Measurements from ENCODE around the gene TEN1. TPM values are rescaled to one million over a fixed set of nuclear protein-coding genes. Genes with fewer than 3 reads are reported as not detected.
"Not testable (repeated sequence)": the region's sequence is repeated elsewhere in the genome, so short reads cannot be mapped to it uniquely, and the experiment has no call there.

TEN1 gene
- total and polyA plus RNA-seq, 8 donors: 19.3 to 32.2 (median 27.5) TPM

- DNase-seq: no peak
- intact Hi-C loops (cut with DNase I): no loop called here
- TF ChIP-seq, protein P1, sequence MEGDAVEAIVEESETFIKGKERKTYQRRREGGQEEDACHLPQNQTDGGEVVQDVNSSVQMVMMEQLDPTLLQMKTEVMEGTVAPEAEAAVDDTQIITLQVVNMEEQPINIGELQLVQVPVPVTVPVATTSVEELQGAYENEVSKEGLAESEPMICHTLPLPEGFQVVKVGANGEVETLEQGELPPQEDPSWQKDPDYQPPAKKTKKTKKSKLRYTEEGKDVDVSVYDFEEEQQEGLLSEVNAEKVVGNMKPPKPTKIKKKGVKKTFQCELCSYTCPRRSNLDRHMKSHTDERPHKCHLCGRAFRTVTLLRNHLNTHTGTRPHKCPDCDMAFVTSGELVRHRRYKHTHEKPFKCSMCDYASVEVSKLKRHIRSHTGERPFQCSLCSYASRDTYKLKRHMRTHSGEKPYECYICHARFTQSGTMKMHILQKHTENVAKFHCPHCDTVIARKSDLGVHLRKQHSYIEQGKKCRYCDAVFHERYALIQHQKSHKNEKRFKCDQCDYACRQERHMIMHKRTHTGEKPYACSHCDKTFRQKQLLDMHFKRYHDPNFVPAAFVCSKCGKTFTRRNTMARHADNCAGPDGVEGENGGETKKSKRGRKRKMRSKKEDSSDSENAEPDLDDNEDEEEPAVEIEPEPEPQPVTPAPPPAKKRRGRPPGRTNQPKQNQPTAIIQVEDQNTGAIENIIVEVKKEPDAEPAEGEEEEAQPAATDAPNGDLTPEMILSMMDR (IDR thresholded peaks at IDR 0.05): no peak
- H3K36me3 ChIP-seq: peaks cover 0 to 84% of the 10 kb centered on the region in 2 donors
- H3K27me3 ChIP-seq: no peaks in the 10 kb centered on the region
- ATAC-seq: no peak
- H3K27ac ChIP-seq: no peak overlapping the region
- H3K4me1 ChIP-seq: no peaks in the 10 kb centered on the region
- H3K9me3 ChIP-seq: no peaks in the 10 kb centered on the region
- no peak overlapping the region for H3K4me3 ChIP-seq
Observed at GRCh38 chr17:76040376-76040775, 61.3 kb downstream of the TEN1 start.

DNA sequence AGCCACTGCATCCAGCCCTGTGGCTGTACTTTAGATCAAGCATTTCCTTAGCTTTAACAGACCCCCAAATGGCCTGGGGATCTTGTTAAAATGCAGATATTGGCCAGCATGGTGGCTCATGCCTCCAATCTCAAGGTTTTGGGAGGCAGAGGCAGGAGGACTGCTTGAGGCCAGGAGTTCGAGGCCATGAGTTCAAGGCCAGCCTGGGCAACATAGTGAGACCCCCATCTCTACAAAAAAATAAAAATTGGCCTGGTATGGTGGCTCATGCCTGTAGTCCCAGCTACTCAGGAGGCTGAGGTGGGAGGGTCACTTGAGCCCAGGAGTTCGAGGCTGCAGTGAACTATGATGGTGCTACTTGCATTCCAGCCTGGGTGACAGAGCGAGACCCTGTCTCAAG lies 63.8 kb downstream of the TEN1 start:
- H3K9me3 ChIP-seq; H3K4me1 ChIP-seq; ATAC-seq; H3K4me3 ChIP-seq; H3K27ac ChIP-seq; DNase-seq; intact Hi-C loops (cut with DNase I); H3K27me3 ChIP-seq: not testable (repeated sequence)
- peaks cover 0 to 100% of the 10 kb centered on the region in 2 donors for H3K36me3 ChIP-seq

DNA sequence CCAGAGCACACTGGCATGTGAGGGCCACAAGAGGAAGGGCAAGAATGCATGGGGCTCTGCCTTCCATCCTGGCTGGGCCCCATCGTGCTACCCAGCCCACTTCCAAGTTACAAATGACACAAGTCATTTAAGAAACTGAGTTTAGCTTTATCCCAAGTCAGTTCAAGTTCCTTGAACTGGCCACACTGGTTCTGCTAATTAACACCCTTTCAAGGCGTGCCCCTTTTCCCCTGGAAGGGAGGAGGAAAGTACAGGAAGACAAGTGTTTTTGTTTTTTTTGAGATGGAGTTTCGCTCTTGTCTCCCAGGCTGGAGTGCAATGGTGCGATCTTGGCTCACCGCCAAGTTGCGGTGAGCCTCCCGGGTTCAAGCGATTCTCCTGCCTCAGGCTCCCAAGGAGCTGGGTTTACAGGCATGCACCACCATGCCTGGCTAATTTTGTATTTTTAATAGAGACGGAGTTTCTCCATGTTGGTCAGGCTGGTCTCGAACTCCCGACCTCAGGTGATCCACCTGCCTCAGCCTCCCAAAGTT lies 65.5 kb downstream of the TEN1 start:
- intact Hi-C loops (cut with DNase I); H3K4me3 ChIP-seq; H3K27me3 ChIP-seq; ATAC-seq; H3K27ac ChIP-seq; H3K9me3 ChIP-seq; H3K4me1 ChIP-seq; DNase-seq: not testable (repeated sequence)
- peaks cover 0 to 100% of the 10 kb centered on the region in 2 donors for H3K36me3 ChIP-seq

DNA sequence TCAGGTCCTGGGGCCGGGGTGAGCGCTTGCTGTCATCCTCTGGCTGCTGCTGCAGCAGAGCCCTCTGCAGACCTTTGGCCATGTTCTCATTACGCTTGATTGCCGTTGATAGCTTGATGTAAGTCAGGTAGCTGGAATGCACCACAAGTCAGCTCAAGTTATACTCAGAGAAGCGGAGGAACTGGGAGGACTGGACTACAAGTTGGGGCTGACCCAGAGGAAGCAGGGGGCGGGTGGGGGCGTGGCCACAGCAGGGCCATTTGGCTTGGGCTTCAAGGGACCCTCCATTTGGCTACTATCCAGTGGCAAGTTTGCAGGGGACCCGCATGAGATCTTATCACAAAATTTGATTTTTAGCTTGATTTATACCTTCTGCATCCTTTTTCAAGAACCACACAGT lies 67.0 kb downstream of the TEN1 start:
- intact Hi-C loops (cut with DNase I): no loop called here
- no peak for ATAC-seq
- DNase-seq: no peak
- Histone ChIP-seq H3K9me3 (no peaks in the 10 kb centered on the region), H3K27me3 (no peaks in the 10 kb centered on the region), H3K27ac (no peak overlapping the region), H3K4me3 (no peak overlapping the region), H3K4me1 (peaks cover 4 to 13% of the 10 kb centered on the region in 2 donors), H3K36me3 (peaks cover 0 to 100% of the 10 kb centered on the region in 2 donors)
- TF ChIP-seq, protein P1 (IDR thresholded peaks at IDR 0.05): no peak

- H3K4me1 ChIP-seq: peaks cover 4 to 13% of the 10 kb centered on the region in 2 donors
- peaks cover 0 to 99% of the 10 kb centered on the region in 2 donors for H3K36me3 ChIP-seq
- H3K27ac ChIP-seq: no peak overlapping the region
- H3K4me3 ChIP-seq: no peak overlapping the region
- TF ChIP-seq, protein P1 (IDR thresholded peaks at IDR 0.05): no peak
- intact Hi-C loops (cut with DNase I): no loop called here
- ATAC-seq (no peak), DNase-seq (no peak)
- H3K9me3 ChIP-seq: no peaks in the 10 kb centered on the region
- no peaks in the 10 kb centered on the region for H3K27me3 ChIP-seq
Observed at GRCh38 chr17:76048025-76048605, 69.1 kb downstream of the TEN1 start.

DNA sequence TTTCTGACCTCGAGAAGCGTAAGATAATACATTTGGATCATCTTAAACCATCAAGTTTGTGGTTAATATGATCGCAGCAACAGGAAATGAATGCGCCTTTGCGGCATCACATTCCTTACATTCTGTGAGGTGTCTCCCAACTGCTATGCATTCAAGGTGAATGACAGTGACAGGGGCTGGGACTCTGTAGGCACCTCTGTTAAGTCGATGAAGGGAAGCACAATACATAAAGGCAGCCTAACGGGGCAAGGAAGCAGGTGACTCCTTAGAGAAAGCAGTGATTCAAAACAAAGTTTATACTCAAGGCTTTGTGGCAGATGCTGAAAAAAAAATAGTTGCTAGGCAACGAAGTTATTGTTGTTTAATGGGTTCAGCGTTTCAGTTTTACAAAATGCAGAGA lies 69.7 kb downstream of the TEN1 start:
- intact Hi-C loops (cut with DNase I): no loop called here
- Histone ChIP-seq H3K4me1 (peaks cover 4 to 13% of the 10 kb centered on the region in 2 donors), H3K9me3 (no peaks in the 10 kb centered on the region), H3K36me3 (peaks cover 0 to 99% of the 10 kb centered on the region in 2 donors), H3K27ac (no peak overlapping the region), H3K27me3 (no peaks in the 10 kb centered on the region), H3K4me3 (no peak overlapping the region)
- TF ChIP-seq, protein P1 (IDR thresholded peaks at IDR 0.05): no peak
- ATAC-seq (no peak), DNase-seq (no peak)
